DOHH2 (cell line): ENCODE measurements around the gene CCNL2.

Source experiments
- CTCF ChIP-seq: fragments of 200-600 bp; sonication (generic); IDR thresholded peaks from one replicate; pipeline ENCODE4 v1.5.1; 2014; ENCODE audit warnings: antibody characterized with exemption, mild to moderate bottlenecking, low read depth, low read length; ENCODE audit not compliant: poor library complexity, severe bottlenecking
- EZH2phosphoT487 ChIP-seq: fragments of 200-600 bp; sonication (generic); IDR thresholded peaks from 2 replicates; pipeline ENCODE4 v1.6.1; 2017; ENCODE audit warnings: borderline replicate concordance, mild to moderate bottlenecking, antibody characterized with exemption, low read length, moderate library complexity, mixed read lengths

DNA sequence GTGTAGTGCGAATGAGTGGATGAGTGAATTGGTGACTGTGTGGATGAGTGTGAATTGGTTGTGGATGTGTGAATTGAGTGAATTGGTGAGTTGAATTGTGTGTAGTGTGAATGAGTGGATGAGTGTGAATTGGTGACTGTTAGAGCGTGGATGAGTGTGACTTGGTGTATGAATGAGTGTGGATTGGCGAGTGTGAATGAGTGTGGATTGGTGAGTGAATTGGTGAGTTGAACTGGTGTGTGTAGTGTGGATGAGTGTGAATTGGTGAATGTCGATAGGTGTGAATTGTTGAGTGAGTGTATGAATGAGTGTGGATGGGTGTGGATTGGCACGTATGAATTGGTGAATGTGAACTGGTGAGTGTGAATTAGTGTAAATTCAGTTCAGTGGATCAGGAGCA is 31.8 kb downstream of the CCNL2 start:
- TF ChIP-seq CTCF (no peak), EZH2phosphoT487 (no peak)
